Erythroblast (primary cell): Measurements from ENCODE around the gene KATNB1.
"Not testable (repeated sequence)": the region's sequence is repeated elsewhere in the genome, so short reads cannot be mapped to it uniquely, and the experiment has no call there.

Experiments used
- DNase-seq, 2 experiments: peaks; one replicate each; lab custom pipeline; 2025; lab: John Stamatoyannopoulos, UW
- GATA1 ChIP-seq: IDR thresholded peaks from 2 replicates; pipeline ENCODE4 v1.6.1; 2011; ENCODE audit warnings: low read depth, mild to moderate bottlenecking, control low read depth, low read length, moderate library complexity
- POLR2A ChIP-seq: IDR thresholded peaks from 2 replicates; pipeline ENCODE4 v1.6.1; 2011; ENCODE audit warnings: mild to moderate bottlenecking, low read length

Gene KATNB1

GRCh38 chr16:57707331-57707730, 28.2 kb upstream of the KATNB1 start:
- DNase-seq: no peak
- TF ChIP-seq POLR2A: no peak

GRCh38 chr16:57708168-57708567, 27.4 kb upstream of the KATNB1 start:
- no peak for DNase-seq
- TF ChIP-seq GATA1 (no peak), POLR2A (no peak)

GRCh38 chr16:57709663-57710062, 25.9 kb upstream of the KATNB1 start:
- no peak for DNase-seq
- TF ChIP-seq POLR2A: no peak
- no peak for TF ChIP-seq GATA1

GRCh38 chr16:57711346-57711745, 24.2 kb upstream of the KATNB1 start:
- TF ChIP-seq POLR2A: no peak
- TF ChIP-seq GATA1: no peak
- no peak for DNase-seq

GRCh38 chr16:57711993-57712392, 23.6 kb upstream of the KATNB1 start:
- TF ChIP-seq GATA1 (no peak), POLR2A (no peak)

GRCh38 chr16:57712569-57712968, 23.0 kb upstream of the KATNB1 start:
- not testable (repeated sequence) for DNase-seq

More at GRCh38 chr16:57711993-57712392, 23.6 kb upstream of the KATNB1 start:
- no peak for DNase-seq

GRCh38 chr16:57713596-57713995, 22.0 kb upstream of the KATNB1 start:
- no peak for DNase-seq
- TF ChIP-seq POLR2A (no peak), GATA1 (no peak)

- no peak for TF ChIP-seq GATA1
- TF ChIP-seq POLR2A: no peak
Observed at GRCh38 chr16:57714047-57714446, 21.5 kb upstream of the KATNB1 start.

GRCh38 chr16:57720142-57720575, 15.4 kb upstream of the KATNB1 start:
- no peak for TF ChIP-seq POLR2A
- TF ChIP-seq GATA1: no peak
- DNase-seq: peak; percentile 78 to 83

More at GRCh38 chr16:57714047-57714446, 21.5 kb upstream of the KATNB1 start:
- no peak for DNase-seq

GRCh38 chr16:57721356-57722209, 14.0 kb upstream of the KATNB1 start:
- no peak for DNase-seq
- TF ChIP-seq GATA1 (no peak), POLR2A (no peak)

- DNase-seq: no peak
- no peak for TF ChIP-seq POLR2A
- TF ChIP-seq GATA1: no peak
Observed at GRCh38 chr16:57722210-57722499, 13.4 kb upstream of the KATNB1 start.

GRCh38 chr16:57722651-57723050, 12.9 kb upstream of the KATNB1 start:
- no peak for DNase-seq
- no peak for TF ChIP-seq POLR2A
- TF ChIP-seq GATA1: no peak

GRCh38 chr16:57723170-57723569, 12.4 kb upstream of the KATNB1 start:
- peak in 1 of 2 experiments; percentile 16 for DNase-seq

GRCh38 chr16:57724531-57724930, 11.0 kb upstream of the KATNB1 start:
- DNase-seq: no peak
- TF ChIP-seq GATA1 (no peak), POLR2A (no peak)

More at GRCh38 chr16:57723170-57723569, 12.4 kb upstream of the KATNB1 start:
- TF ChIP-seq POLR2A (no peak), GATA1 (no peak)

- TF ChIP-seq POLR2A: no peak
- TF ChIP-seq GATA1: no peak
Observed at GRCh38 chr16:57725151-57725550, 10.4 kb upstream of the KATNB1 start.

More at GRCh38 chr16:57725151-57725550, 10.4 kb upstream of the KATNB1 start:
- DNase-seq: no peak
